GM18520 (cell line): ENCODE results near the gene PLXNB3.
"Not testable (repeated sequence)": the region's sequence is repeated elsewhere in the genome, so short reads cannot be mapped to it uniquely, and the experiment has no call there.

ENCODE experiments used
- ATAC-seq: cut with Tn5 transposase; IDR thresholded peaks from one replicate; pipeline ENCODE4 v1.9.1; 2021; ENCODE audit not compliant: unreplicated experiment

PLXNB3 gene

GRCh38 chrX:153732401-153732800, 31.6 kb upstream of the PLXNB3 start:
- no peak for ATAC-seq

GRCh38 chrX:153733651-153734240, 30.3 kb upstream of the PLXNB3 start:
- ATAC-seq, result no peak

GRCh38 chrX:153734871-153735270, 29.2 kb upstream of the PLXNB3 start:
- no peak for ATAC-seq

- no peak for ATAC-seq
These were observed 28.8 kb upstream of the PLXNB3 start for GRCh38 chrX:153735274-153735673.

DNA sequence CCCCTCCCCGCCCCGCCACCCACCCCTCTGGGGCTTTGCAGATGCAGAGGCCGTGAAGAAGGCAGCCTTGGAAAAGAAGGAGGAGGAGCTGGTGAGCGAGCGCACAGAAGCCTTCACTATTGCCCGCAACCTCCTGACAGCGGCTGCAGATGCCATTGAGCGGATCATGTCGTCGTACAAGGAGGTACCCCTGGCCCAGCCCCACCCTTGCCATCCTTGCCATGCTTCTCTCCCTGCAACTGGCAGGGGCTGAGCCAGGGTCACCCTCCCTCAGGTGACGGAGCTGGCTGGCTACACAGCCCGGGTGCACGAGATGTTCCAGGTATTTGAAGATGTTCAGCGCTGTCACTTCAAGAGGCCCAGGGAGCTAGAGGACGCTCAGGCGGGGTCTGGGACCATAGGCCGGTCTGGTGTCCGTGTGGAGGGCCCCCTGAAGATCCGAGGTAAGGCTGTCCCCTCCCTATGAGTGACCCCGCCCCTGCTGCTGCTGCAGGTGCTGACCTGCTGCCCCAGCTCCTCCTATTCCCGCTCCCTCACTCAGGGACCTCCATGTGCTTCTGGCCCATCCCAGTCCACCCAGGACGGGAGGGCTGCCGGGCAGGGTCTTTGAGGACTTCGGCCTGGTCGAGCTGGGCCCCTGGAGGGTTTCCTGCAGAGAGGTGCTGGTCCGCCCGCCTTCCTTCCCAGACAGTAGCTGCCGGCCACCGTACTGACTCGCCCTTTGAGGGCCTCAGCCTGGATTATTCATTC, 27.8 kb upstream of the PLXNB3 start:
- ATAC-seq, result no peak

- ATAC-seq, result no peak
These were observed 27.1 kb upstream of the PLXNB3 start for GRCh38 chrX:153736871-153737441.

DNA sequence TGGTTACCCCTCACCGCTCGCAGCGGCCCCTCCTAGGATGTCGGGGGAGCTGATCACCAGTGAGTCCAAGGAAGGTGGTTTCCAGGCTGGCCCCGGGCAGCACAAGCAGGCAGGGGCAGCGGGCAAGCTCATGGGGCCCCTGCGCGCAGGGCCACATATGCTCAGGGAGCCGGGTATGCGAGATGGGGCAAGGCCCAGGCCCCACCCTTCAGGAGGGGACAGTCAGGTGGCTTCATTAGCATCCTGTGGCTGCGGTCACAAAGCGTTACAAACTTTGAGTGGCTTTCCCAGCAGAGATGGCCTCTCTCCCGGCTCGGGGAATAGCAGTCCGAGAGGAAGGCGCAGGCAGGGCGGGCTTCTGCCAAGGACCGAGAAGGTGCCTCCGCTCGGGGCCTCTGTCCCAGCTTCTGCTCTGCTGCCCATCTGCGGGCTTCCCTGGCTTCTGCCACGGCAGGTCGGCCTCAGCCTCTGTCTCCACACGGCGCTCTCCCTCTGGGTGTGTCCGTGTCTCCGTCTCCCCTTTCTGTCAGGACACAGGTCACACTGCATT, 25.9 kb upstream of the PLXNB3 start:
- no peak for ATAC-seq

GRCh38 chrX:153739754-153740486, 24.1 kb upstream of the PLXNB3 start:
- no peak for ATAC-seq

- no peak for ATAC-seq
These were observed 23.3 kb upstream of the PLXNB3 start for GRCh38 chrX:153740631-153741222.

GRCh38 chrX:153741446-153741845, 22.6 kb upstream of the PLXNB3 start:
- ATAC-seq, result no peak

GRCh38 chrX:153742111-153742510, 21.9 kb upstream of the PLXNB3 start:
- not testable (repeated sequence) for ATAC-seq

DNA sequence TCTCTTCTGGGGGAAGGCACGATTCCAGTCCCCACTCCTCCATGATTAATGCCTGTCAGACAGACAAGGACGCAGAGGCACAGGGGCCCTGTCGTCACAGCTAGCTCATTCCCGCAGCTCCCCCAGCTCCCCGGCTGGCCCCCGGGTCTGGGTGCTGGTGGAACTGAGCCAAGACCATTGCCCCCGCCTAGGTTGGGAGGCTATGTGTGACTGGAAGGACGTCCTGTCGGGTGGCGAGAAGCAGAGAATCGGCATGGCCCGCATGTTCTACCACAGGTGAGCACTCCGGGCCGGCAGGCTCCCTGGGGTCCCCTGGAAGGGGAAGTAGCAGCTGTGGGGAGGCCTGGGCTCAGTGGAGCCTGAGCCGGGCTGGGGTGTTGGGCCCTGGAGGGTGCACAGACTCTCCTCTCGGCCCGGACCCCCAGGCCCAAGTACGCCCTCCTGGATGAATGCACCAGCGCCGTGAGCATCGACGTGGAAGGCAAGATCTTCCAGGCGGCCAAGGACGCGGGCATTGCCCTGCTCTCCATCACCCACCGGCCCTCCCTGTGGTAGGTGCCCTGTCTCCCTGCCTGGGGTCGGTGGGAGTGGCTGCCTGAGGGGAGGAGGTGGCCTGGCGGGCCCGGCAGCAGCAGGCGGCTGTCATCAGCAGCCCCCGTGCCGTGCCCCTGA, 21.1 kb upstream of the PLXNB3 start:
- not testable (repeated sequence) for ATAC-seq

DNA sequence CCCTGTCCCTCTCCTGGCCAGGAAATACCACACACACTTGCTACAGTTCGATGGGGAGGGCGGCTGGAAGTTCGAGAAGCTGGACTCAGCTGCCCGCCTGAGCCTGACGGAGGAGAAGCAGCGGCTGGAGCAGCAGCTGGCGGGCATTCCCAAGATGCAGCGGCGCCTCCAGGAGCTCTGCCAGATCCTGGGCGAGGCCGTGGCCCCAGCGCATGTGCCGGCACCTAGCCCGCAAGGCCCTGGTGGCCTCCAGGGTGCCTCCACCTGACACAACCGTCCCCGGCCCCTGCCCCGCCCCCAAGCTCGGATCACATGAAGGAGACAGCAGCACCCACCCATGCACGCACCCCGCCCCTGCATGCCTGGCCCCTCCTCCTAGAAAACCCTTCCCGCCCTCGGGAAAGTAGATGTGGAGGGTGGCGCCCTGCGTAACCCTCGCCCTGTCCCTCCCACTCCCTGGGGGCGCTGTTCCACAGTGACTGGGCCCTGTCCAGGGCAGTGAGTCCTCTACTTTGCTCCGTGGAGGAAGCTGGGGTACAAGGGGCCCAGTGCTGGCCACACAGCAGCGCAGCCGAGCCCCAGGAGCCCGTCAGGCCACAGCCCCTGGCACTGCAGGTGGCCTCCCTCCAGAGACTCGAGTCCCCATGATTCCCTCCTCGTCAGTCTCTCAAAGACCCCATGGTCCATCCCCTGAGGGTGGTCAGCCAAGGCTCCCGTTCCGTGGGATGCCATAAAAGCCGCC, 20.4 kb upstream of the PLXNB3 start:
- ATAC-seq, result not testable (repeated sequence)

DNA sequence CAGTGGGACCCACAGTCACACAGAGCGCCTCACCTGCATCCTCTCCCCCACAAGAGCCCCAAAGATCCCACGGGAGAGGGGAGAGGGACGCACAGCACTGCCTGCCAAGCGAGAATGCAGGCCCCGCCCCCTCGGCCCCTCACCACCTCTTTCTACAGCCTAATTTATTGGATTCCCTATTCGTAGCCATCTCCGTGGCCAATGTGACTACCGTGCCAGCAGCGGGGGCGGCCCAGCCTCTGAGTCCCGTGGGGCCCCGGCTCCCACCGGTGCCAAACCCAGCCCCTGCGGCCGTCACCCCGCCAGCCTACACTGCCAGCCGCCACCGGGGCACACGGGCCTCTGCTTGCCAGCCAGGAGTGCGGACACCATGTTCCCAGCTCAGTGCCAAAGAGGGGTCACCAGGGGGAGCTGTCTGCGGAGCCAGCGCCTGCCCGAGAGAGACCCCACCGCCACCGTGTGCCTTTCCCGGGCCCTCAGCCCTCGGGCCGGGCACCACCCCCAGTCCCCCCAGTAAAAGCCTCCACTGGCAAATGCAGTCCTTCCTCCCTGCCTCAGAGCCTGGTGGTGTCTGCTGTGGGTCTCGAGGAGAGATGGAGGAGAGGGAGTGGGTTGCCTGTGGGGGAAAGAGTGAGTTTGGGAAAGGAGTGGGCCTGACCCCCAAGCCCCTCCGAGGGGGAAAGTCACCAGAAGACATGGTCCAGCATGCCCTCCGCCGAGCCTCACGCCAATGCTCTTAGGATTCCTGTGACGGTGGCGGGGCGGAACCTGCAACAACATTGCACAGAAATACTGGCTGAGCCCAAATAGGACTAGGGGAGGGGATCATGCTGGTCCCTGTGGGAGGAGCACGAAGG, 19.6 kb upstream of the PLXNB3 start:
- ATAC-seq, result no peak

DNA sequence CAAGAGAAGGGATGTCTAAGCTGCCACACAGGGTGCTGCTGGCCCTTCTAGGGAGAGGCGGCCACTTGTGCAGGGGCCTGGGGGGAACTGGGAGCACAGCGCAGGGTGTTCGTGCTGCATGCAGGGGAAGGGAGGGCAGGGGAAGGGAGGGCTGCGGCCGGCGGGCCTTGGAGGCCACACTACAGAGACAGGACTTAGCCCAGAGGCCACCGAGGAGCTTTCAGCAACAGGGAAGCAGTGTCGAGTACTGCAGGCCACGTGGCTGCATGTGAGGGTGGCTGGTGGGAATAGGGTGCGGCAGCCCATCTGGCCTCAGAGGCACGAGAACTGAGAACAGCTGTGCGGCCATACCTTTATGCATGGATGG, 19.0 kb upstream of the PLXNB3 start:
- ATAC-seq, result not testable (repeated sequence)

DNA sequence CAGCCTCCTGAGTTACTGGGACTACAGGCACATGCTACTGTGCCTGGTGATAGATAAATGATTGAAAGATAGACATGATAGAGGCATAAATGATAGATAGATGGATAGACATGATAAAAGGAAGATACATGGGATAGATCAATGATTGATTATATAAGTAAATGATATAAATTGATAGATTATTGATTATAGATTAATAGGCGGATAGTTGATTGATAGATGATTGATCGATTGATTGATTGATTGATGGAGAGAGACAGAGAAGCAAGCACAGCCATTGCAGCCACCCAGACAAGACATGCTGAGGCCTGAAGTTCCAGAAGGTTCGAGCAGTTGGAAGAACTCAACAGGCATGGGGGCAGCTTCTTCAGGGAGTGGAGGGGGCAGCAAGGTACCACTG, 17.7 kb upstream of the PLXNB3 start:
- no peak for ATAC-seq

DNA sequence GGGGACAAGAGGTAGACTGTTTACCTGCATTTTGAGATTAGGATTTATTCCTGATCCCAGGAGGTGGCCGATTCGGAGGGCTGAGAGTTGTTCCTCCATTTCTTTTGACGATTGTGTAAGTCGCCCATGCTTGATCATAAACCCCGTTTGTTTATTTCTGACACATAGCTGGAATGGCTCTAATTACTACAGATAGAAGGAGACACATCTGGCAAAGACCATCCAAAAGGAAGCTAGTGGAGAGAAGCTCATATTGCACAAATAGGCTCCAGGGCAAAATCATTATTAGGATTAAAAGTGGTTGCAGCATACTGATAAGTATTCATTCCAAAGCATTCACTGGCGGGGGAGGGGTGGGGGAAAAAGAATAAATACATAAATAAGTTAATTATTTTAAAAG, 17.1 kb upstream of the PLXNB3 start:
- not testable (repeated sequence) for ATAC-seq

GRCh38 chrX:153749017-153749416, 15.0 kb upstream of the PLXNB3 start:
- ATAC-seq, result not testable (repeated sequence)
